Hematopoietic multipotent progenitor cell treated with erythropoietin and hydrocortisone succinate and interleukin-3 and kit ligand, for 8 days (in vitro differentiated cells): ENCODE measurements around the gene MAML2.
A peak's percentile ranks its signal among the peaks of the same experiment; 100 is the strongest.

Experiments used
- DNase-seq: peaks from one replicate; pipeline ENCODE4 v3.0.0-alpha.2; 2015

MAML2 gene

DNA sequence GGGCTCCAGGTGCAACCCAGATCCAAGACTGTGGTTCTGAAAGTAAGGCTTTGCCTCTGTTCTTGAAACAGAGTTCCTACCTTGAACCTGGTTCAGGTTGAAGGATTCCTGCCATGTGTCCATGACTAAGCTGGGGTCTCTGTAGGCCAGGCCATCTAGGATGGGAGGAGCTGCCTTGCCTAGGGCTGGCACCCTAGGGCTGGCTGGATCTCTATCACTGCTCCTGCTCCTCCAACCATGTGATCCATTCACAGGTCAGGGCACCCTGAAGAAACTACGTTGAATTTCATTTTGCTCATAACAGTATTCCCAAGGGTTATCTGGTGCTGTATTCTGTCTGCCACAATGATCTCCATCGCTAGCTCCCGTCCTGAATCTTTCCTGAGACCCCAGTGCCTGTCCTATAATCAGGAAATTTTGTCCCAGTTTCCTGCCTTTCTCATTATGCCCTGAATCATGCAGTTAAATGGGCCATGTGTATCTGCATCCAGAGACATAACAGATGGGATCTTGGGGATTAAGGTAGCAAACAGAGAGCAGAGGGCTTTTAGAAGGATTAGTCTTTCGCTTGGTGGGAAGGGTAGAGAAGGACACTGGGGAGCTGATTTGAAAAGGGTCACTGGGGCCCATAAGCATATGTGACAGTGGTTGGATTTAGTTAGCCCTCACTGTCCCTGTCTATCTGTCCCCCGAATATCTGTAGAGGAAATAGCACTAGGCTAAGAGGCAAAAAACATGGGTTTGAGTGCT is 320.9 kb downstream of the MAML2 start:
- DNase-seq = no peak

- DNase-seq = no peak
These were observed 322.9 kb downstream of the MAML2 start for GRCh38 chr11:96019810-96020747.

GRCh38 chr11:96019281-96019680 is 323.7 kb downstream of the MAML2 start:
- DNase-seq = no peak

GRCh38 chr11:96017856-96018255 is 325.1 kb downstream of the MAML2 start:
- DNase-seq = no peak

DNA sequence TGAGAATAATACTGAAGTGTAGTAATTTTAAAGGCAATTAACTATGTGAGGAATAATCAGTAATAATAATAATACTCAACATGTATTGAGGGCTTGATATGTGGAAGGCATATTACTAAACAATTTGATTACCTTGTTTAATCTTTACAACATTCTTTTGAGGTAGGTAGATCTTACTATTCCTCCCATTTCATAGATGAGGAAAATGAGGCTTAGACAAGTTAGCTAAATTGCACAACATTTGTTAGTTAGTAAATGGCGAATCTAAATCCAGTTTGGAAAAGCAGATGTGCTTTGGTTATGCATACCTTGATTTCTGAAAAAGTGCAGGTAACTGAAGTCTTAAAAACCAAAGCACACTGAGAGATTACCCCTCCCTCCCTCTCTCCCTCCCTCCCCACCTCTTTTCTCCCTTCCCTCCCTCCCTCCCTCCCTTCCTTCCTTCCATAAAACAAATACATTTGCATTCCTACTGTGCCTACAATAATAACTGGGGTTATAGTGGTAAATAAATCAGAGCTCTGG is 326.0 kb downstream of the MAML2 start:
- DNase-seq = no peak

- DNase-seq = no peak
These were observed 327.0 kb downstream of the MAML2 start for GRCh38 chr11:96015906-96016565.

GRCh38 chr11:96014217-96014616 is 328.8 kb downstream of the MAML2 start:
- no peak for DNase-seq

DNA sequence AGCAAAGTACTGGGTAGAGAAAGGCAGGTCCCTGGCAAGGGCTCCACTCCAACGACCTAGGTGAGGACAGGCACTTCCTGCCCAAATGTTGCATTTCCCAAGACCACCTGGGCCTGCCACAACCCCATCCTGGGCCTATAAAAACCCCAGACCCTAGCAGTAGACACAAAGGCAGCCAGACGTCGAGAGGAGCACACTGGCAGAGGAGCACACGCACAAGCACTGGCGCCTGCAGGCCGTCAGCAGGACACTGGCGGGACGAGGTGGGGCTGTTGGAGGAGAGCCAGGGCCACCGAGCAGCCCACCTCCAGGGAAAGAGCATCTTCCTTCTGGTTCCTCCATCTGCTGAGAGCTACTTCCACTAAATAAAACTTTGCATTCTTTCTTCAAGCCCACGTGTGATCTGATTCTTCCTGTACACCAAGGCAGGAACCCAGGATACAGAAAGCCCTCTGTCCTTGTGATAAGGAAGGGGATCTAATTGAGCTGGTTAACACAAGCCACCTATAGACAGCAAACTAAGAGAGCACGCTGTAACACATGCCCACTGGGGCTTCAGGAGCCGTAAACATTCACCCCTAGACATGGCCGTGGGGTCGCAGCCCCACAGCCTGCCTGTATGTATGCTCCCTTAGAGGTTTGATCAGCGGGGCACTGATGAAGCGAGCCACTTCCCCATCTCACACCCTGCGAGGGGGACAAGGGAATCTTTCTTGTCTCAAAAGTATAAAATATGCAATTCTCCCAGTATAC is 329.4 kb downstream of the MAML2 start:
- DNase-seq = no peak

GRCh38 chr11:96012086-96012824 is 330.7 kb downstream of the MAML2 start:
- peak; percentile 14 for DNase-seq

GRCh38 chr11:96010683-96011082 is 332.3 kb downstream of the MAML2 start:
- DNase-seq = no peak

DNA sequence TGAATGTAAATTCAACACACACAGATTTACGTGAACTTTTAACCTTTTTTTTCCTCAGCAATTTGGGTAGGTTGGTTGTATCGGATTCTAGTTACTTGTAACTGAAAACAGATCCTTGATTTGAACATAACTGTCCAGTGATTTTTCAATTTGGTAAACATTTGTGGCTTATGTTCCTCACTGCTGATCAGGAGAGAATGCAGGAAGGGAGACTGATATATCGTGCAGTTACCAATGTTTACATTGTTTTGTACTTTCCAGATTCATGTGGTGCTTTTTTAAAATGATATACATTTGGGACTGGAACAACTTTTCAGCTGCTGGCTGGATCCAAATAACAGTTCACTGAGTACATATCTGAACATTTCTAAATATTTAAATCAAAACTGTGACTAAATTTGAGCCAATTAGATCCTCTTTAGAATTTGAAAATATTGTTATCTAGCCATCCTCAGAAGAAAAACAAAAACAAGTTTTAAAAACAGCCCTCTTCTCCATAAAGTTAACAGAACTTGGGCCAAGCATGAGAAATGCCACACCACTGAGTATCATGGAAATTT is 334.8 kb downstream of the MAML2 start:
- DNase-seq = no peak

- DNase-seq = no peak
These were observed 337.0 kb downstream of the MAML2 start for GRCh38 chr11:96006037-96006436.

- no peak for DNase-seq
These were observed 338.1 kb downstream of the MAML2 start for GRCh38 chr11:96004862-96005261.

- DNase-seq = no peak
These were observed 340.2 kb downstream of the MAML2 start for GRCh38 chr11:96002754-96003290.

GRCh38 chr11:96002339-96002738 is 340.7 kb downstream of the MAML2 start:
- DNase-seq = no peak

DNA sequence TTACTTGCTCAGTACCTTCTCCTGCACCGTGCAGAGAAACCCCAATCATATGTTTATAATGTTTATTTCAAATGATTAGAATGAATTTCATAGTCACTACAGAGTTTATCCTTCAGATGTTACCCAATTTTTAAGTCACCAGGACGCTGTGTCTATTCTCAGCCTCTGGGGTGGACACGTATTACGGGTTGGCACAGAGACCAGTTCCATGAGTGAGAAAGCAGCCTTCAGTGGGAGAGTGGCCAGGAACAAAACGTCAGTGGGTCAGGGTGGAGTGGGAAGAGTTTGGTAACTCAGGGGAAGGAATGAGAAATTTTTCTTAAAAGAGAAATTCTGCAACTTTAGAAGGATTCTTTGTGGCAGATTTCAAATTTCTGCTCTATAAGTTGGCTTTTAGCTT is 342.0 kb downstream of the MAML2 start:
- DNase-seq = no peak

- DNase-seq = no peak
These were observed 343.1 kb downstream of the MAML2 start for GRCh38 chr11:95999711-96000406.

GRCh38 chr11:95996621-95997235 is 346.3 kb downstream of the MAML2 start:
- no peak for DNase-seq

DNA sequence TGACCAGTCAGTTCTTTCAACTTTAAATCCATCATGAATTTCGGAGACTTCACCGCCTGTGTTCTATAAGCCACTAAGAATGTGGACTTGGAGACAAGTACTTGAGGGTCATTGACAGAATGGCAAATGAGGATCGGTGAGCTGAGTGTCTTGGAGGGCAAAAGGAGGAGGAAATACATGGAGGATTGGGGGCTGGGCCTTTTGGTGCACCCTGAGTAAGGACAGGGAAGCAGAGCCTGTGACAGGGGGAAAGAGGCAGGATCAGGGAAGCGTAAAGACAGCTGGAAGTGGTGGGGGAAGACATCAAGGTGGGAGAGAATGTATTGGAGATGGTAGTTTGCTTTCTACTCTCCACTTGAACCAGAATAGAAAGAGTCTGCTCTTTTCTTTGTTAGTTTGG is 348.7 kb downstream of the MAML2 start:
- DNase-seq = no peak
